Stomach (tissue), 9 donors: ENCODE measurements around the gene CSNK2B. TPM values are rescaled to one million over a fixed set of nuclear protein-coding genes. Genes with fewer than 3 reads are reported as not detected.
A peak's percentile ranks its signal among the peaks of the same experiment; 100 is the strongest.

Experiments
- DNase-seq, 2 donors: peaks; one replicate each; pipeline versions ENCODE4 v3.0.0 to v3.0.0-alpha.2; 2013 to 2019
- H3K27ac ChIP-seq, 5 donors: fragments of 200-600 bp in 4 of 5; sonication (generic) in 4 of 5; one replicate each; pipeline ENCODE4 v1.5.1; 2013 to 2019; ENCODE audit warnings: mild to moderate bottlenecking in 1 of 5, moderate library complexity in 1 of 5
- H3K27me3 ChIP-seq, 3 donors: fragments of 200-600 bp; sonication (generic); one replicate each; pipeline ENCODE4 v1.5.1; 2017 to 2019; ENCODE audit warnings: mixed run types in 1 of 3
- H3K36me3 ChIP-seq, 4 donors: fragments of 200-600 bp; sonication (generic); 1 replicate in 3 of 4; 2 replicates in 1 of 4; pipeline ENCODE4 v1.5.1; 2016 to 2019
- H3K4me1 ChIP-seq, 4 donors: fragments of 200-600 bp; sonication (generic); one replicate each; pipeline ENCODE4 v1.5.1; 2016 to 2019
- H3K4me3 ChIP-seq, 4 donors: fragments of 200-600 bp; sonication (generic) in 3 of 4; one replicate each; pipeline ENCODE4 v1.5.1; 2016 to 2019; ENCODE audit warnings: mild to moderate bottlenecking in 1 of 4
- H3K9me3 ChIP-seq, 4 donors: fragments of 200-600 bp; sonication (generic); one replicate each; pipeline ENCODE4 v1.5.1; 2016 to 2019
- EP300 ChIP-seq: sonication (generic); formaldehyde crosslinking; IDR thresholded peaks from one replicate; pipeline ENCODE4 v1.6.1; 2017; ENCODE audit warnings: antibody characterized with exemption
- POLR2A ChIP-seq, 4 donors: fragments of 450-650 bp; IDR thresholded peaks; one replicate each; pipeline ENCODE4 v1.6.1; 2016; ENCODE audit warnings: antibody characterized with exemption in 4 of 4, control low read depth in 2 of 4, mild to moderate bottlenecking in 1 of 4, moderate library complexity in 1 of 4
- POLR2AphosphoS5 ChIP-seq, 3 donors: sonication (generic); formaldehyde crosslinking; IDR thresholded peaks; one replicate each; pipeline ENCODE4 v1.6.1; 2016; ENCODE audit warnings: antibody characterized with exemption in 3 of 3
- WGBS, 5 donors: extraction: QIAGEN DNeasy Blood & Tissue Kit in 3 of 5; methylation state at CpG; one replicate each; pipeline versions ENCODE4 v1.1.5 to v1.1.7; 2013 to 2018; 5-methylcytosine and 5-hydroxymethylcytosine counted together
- intact Hi-C: fragments of 100-400 bp; cut with DNase I; formaldehyde crosslinking; loops from one replicate; pipeline ENCODE4 v1.15.1; 2023; ENCODE audit warnings: low total_unique reads
- polyA plus RNA-seq, 3 donors: library from polyadenylated mRNA; stranded (reverse); fragments of 200-250 nt; gene quantifications; one replicate each; pipeline ENCODE4 v1.2.3, GENCODE V29; 2013
- total RNA-seq, 5 donors: library from RNA; depleted of rRNA; stranded (reverse); fragments of >200 nt; gene quantifications; one replicate each; pipeline versions ENCODE4 v1.1.0 to v1.2.3, GENCODE V29; 2014 to 2016
- TF ChIP-seq, protein P1 (sequence below), 7 experiments: fragments of 450-650 bp in 4 of 7; fragments of 200-600 bp in 3 of 7; sonication (generic) in 3 of 7; IDR thresholded peaks; one replicate each; pipeline ENCODE4 v1.5.1; 2016 to 2019; ENCODE audit warnings: antibody characterized with exemption in 7 of 7, control low read depth in 2 of 7, mild to moderate bottlenecking in 1 of 7
- donor health status: healthy with polysubstance abuse.
- donor health status: Bipolar disorder and iron deficiency.
- donor health status: healthy.

The CSNK2B gene
- total and polyA plus RNA-seq, 8 donors = 11.3 to 375 (median 166) TPM

DNA sequence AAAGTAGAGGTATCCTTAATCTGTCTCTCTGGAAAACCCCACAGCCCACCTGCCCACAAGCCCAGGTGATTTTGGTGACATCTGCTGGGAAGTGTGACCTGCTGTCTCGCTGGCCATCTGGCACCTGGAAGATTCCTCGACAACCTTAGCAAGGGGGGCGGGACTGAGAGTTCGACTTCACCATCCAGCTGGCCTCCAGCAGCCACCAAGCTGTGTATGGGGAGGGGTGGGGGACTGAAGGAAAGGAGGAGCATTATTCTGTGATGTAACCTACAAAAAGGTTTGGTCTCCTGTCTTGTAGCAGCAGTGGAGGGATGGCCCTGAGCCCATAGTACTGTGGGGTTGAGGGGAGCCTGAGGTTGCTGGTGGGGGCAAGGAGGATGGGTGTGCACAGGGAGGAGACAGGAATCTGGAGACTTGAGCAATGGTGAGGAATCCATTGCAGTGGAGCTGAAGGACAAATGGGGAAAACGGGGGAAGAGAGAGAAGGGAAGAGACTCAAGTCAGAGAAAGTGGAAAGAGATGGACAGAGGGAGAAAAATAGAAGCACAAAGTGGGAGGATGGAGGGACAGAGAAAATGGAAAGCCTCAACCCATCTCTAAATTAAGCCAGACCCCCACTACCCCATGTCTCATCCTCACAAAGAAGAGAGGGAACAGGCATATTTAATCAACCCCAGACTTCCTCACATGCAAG, 44.8 kb downstream of the CSNK2B start:
- Histone ChIP-seq H3K36me3 (no peaks in the 10 kb centered on the region), H3K27me3 (peaks cover 0 to 4% (median 0%) of the 10 kb centered on the region in 3 donors), H3K27ac (no peak overlapping the region), H3K4me1 (peaks cover 0 to 10% (median 0%) of the 10 kb centered on the region in 4 donors), H3K9me3 (no peaks in the 10 kb centered on the region), H3K4me3 (no peak overlapping the region)
- peak in 1 of 2 donors; percentile 4 for DNase-seq
- intact Hi-C loops = no loop called here
- TF ChIP-seq EP300 (no peak), POLR2AphosphoS5 (IDR thresholded peaks at IDR 0.05) (no peak), POLR2A (IDR thresholded peaks at IDR 0.05) (no peak)
- TF ChIP-seq, protein P1, sequence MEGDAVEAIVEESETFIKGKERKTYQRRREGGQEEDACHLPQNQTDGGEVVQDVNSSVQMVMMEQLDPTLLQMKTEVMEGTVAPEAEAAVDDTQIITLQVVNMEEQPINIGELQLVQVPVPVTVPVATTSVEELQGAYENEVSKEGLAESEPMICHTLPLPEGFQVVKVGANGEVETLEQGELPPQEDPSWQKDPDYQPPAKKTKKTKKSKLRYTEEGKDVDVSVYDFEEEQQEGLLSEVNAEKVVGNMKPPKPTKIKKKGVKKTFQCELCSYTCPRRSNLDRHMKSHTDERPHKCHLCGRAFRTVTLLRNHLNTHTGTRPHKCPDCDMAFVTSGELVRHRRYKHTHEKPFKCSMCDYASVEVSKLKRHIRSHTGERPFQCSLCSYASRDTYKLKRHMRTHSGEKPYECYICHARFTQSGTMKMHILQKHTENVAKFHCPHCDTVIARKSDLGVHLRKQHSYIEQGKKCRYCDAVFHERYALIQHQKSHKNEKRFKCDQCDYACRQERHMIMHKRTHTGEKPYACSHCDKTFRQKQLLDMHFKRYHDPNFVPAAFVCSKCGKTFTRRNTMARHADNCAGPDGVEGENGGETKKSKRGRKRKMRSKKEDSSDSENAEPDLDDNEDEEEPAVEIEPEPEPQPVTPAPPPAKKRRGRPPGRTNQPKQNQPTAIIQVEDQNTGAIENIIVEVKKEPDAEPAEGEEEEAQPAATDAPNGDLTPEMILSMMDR (IDR thresholded peaks at IDR 0.05) = no peak
- WGBS, 5 donors = 60 to 73% (median 70%) methylated on average over 5 of the region's 5 CpGs

DNA sequence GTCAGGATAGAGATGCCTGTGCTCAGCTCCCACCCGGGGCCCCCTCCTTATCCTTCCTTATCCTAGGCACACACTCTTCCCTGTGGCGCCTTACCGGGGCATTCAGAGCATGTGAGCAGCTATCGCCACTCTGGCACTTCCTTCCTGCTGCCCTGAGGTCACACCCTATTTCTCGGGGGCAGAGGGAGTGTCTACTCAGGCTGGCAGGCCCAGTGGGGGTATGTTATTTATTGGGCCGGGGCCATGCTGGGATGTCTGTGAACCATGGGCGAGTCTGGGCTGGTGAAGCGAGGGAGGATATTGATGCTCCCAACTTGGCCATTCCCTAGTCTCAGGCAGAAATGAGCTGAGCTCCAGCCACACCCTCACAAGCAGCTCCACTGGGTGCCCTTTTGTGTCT, 45.4 kb downstream of the CSNK2B start:
- H3K9me3 ChIP-seq = no peaks in the 10 kb centered on the region
- H3K4me3 ChIP-seq = no peak overlapping the region
- H3K36me3 ChIP-seq = no peaks in the 10 kb centered on the region
- 33 to 45% (median 39%) methylated on average over 6 to 8 of the region's 8 CpGs for WGBS, 5 donors
- peaks cover 0 to 4% (median 0%) of the 10 kb centered on the region in 3 donors for H3K27me3 ChIP-seq
- TF ChIP-seq POLR2A (IDR thresholded peaks at IDR 0.05) = no peak
- TF ChIP-seq, protein P1 (IDR thresholded peaks at IDR 0.05) = no peak
- TF ChIP-seq EP300 = no peak
- no peak for TF ChIP-seq POLR2AphosphoS5 (IDR thresholded peaks at IDR 0.05)
- intact Hi-C loops = no loop called here
- peak in 1 of 2 donors; percentile 68 for DNase-seq
- H3K27ac ChIP-seq = no peak overlapping the region
- H3K4me1 ChIP-seq = peaks cover 0 to 10% (median 0%) of the 10 kb centered on the region in 4 donors

DNA sequence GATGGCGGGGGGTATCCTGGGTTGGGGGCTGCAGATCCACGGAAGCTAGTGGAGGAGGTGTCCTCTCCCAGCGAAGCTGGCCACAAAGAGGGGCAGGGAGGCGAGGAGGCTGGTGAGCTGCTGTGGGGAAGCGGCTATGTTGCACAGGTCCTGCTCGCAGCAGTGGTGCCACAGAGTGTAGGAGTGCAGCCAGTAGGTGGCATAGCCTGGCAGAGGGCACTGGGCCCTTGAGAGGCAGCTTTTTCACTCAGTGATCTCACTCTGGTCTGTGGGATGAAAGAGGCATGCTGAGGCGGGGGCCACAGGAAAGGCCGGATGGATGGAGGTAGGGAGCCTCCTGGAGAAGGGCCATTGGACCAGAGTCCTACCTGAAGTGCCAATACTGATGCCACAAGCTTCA, 46.4 kb downstream of the CSNK2B start:
- TF ChIP-seq, protein P1 (IDR thresholded peaks at IDR 0.05) = peak in 1 of 7 experiments; percentile 19
- no peak for TF ChIP-seq POLR2AphosphoS5 (IDR thresholded peaks at IDR 0.05)
- intact Hi-C loops = no loop called here
- no peaks in the 10 kb centered on the region for H3K36me3 ChIP-seq
- peaks cover 0 to 4% (median 0%) of the 10 kb centered on the region in 3 donors for H3K27me3 ChIP-seq
- WGBS, 5 donors = 70 to 83% (median 77%) methylated on average over 8 of the region's 8 CpGs
- peaks cover 0 to 10% (median under 1%) of the 10 kb centered on the region in 4 donors for H3K4me1 ChIP-seq
- H3K27ac ChIP-seq = no peak overlapping the region
- no peaks in the 10 kb centered on the region for H3K9me3 ChIP-seq
- no peak overlapping the region for H3K4me3 ChIP-seq
- DNase-seq = no peak

DNA sequence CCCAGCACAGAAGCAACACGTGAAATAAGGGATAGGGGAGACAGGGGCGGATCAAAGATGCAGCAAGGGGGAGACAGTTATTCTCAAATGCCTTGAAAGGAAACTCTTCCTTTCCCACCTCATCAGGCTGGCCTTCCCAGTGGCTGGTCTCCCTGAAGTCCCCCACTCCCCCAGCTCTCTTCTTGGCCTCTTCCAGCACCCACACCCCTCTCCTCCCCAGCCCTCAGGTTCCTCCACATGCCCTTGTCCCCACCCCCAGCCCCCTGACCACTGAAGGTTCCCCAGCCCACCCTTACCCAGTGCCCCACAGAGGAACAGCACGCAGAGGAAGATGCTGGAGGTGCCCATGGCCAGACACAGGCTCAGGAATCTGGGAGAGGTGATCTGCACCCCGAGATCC, 47.6 kb downstream of the CSNK2B start:
- H3K4me1 ChIP-seq = peaks cover 0 to 17% (median 10%) of the 10 kb centered on the region in 4 donors
- peaks cover 0 to 4% (median 0%) of the 10 kb centered on the region in 3 donors for H3K27me3 ChIP-seq
- WGBS, 5 donors = 62 to 82% (median 75%) methylated on average over 4 of the region's 4 CpGs
- H3K9me3 ChIP-seq = no peaks in the 10 kb centered on the region
- no peak overlapping the region for H3K4me3 ChIP-seq
- no peak overlapping the region for H3K27ac ChIP-seq
- TF ChIP-seq, protein P1 (IDR thresholded peaks at IDR 0.05) = no peak
- TF ChIP-seq EP300 (no peak), POLR2A (IDR thresholded peaks at IDR 0.05) (no peak), POLR2AphosphoS5 (IDR thresholded peaks at IDR 0.05) (no peak)
- H3K36me3 ChIP-seq = no peaks in the 10 kb centered on the region
- DNase-seq = no peak
- intact Hi-C loops = no loop called here
